Adrenal gland (tissue), 12 donors: ENCODE data around the gene KIAA1614. TPM values are rescaled to one million over a fixed set of nuclear protein-coding genes. Genes with fewer than 3 reads are reported as not detected.

ENCODE experiments used
- DNase-seq, 7 donors: peaks; one replicate each; pipeline ENCODE4 v3.0.0-alpha.2; 2019 to 2020
- H3K27ac ChIP-seq, 5 donors: fragments of 200-600 bp; sonication (generic) in 4 of 5; 1 replicate in 3 of 5; 2 replicates in 2 of 5; pipeline versions ENCODE4 v1.5.1 to v1.8.0; 2016 to 2020; ENCODE audit warnings: mild to moderate bottlenecking in 1 of 5
- H3K27me3 ChIP-seq: fragments of 200-600 bp; 2 replicates; pipeline ENCODE4 v1.8.0; 2021
- H3K36me3 ChIP-seq, 2 donors: fragments of 200-600 bp; replicated peaks in 1 of 2; 1 replicate in 1 of 2; 2 replicates in 1 of 2; pipeline versions ENCODE4 v1.5.1 to v1.8.0; 2018 to 2022
- H3K4me1 ChIP-seq, 2 donors: fragments of 200-600 bp; replicated peaks in 1 of 2; 1 replicate in 1 of 2; 2 replicates in 1 of 2; pipeline versions ENCODE4 v1.5.1 to v1.8.0; 2018 to 2021
- H3K4me3 ChIP-seq, 4 donors: fragments of 200-600 bp; sonication (generic) in 3 of 4; one replicate each; pipeline ENCODE4 v1.5.1; 2016 to 2018
- H3K9me3 ChIP-seq, 3 donors: fragments of 200-600 bp; sonication (generic) in 1 of 3; replicated peaks in 1 of 3; 1 replicate in 2 of 3; 2 replicates in 1 of 3; pipeline versions ENCODE4 v1.5.1 to v1.8.0; 2016 to 2021
- POLR2A ChIP-seq, 2 donors: fragments of 450-650 bp; IDR thresholded peaks; one replicate each; pipeline ENCODE4 v1.6.1; 2017; ENCODE audit warnings: antibody characterized with exemption in 2 of 2, mild to moderate bottlenecking in 2 of 2, moderate library complexity in 1 of 2
- WGBS, 4 donors: extraction: QIAGEN DNeasy Blood & Tissue Kit in 2 of 4; methylation state at CpG; one replicate each; pipeline versions ENCODE4 v1.1.5 to v1.1.7; 2013 to 2017; 5-methylcytosine and 5-hydroxymethylcytosine counted together
- intact Hi-C, 2 donors: fragments of 100-400 bp; cut with DNase I; formaldehyde crosslinking; loops; one replicate each; pipeline versions ENCODE4 v1.14.1 to v1.15.0; 2022 to 2023
- polyA plus RNA-seq, 3 donors: library from polyadenylated mRNA; stranded (reverse); fragments of 200-250 nt in 2 of 3; fragments of 350-450 nt in 1 of 3; fragmentation: Illumina TruSeq in 1 of 3; extraction: RNeasy Lipid Tissue Mini Kit (QIAGEN cat#74804) in 1 of 3; gene quantifications; one replicate each; pipeline ENCODE4 v1.2.3, GENCODE V29; 2013 to 2014
- total RNA-seq, 9 donors: library from RNA; depleted of rRNA in 4 of 9; stranded (reverse); fragments of >200 nt in 4 of 9; fragments of 120-200 nt in 1 of 9; fragmentation: NEBNext Ultra II Directional in 1 of 9; extraction: Animal tissue kit (Norgen Biotek cat#: 25700) in 1 of 9; gene quantifications; one replicate each; pipeline versions ENCODE4 v1.1.0 to v1.2.4, GENCODE V29; 2013 to 2023
- TF ChIP-seq, protein P1 (sequence below), 6 experiments: fragments of 450-650 bp in 4 of 6; fragments of 200-600 bp in 2 of 6; sonication (generic) in 1 of 6; IDR thresholded peaks; 1 replicate in 5 of 6; 2 replicates in 1 of 6; pipeline versions ENCODE4 v1.5.1 to v1.8.0; 2016 to 2021; ENCODE audit warnings: antibody characterized with exemption in 6 of 6, mild to moderate bottlenecking in 2 of 6, moderate library complexity in 1 of 6
- donor health status: healthy with polysubstance abuse.
- donor health status: Bipolar disorder and iron deficiency.
- donor health status: DM: yes; HTN: yes; CAD: no.
- donor health status: DM: no; HTN: no; CAD: no.
- donor health status: DM: no; HTN: no; CAD: no.
- donor health status: DM: yes; HTN: yes; CAD: no.

The KIAA1614 gene
- total and polyA plus RNA-seq, 12 donors: 0.18 to 6.9 (median 1.2) TPM

DNA sequence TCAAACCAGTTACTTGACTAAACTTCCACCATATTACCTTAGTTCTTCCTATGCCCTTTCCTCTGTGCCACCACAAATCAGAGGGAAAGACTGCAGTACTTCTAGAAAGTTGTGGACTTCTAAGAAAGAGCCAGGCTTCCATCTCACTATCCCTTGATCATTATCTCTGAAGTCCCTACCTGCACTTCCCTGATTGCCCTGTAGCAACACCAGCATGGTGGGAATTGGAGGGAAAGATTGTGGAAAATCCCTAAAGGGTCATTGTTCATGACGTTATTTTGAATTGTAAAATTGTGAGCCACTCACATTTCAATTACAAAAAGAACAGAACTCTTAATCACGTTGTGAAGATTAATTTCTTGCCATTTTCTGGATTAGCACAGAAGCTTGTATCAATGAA lies 23.4 kb upstream of the KIAA1614 start:
- no peaks in the 10 kb centered on the region for H3K9me3 ChIP-seq
- H3K4me1 ChIP-seq: no peaks in the 10 kb centered on the region
- WGBS, 4 donors: 81 to 88% (median 86%) methylated on average over 2 of the region's 2 CpGs
- no peak for DNase-seq
- H3K27ac ChIP-seq: no peak overlapping the region
- no peak overlapping the region for H3K4me3 ChIP-seq
- H3K36me3 ChIP-seq: peaks cover 0 to 6% of the 10 kb centered on the region in 2 donors
- intact Hi-C loops: no loop called here
- no peaks in the 10 kb centered on the region for H3K27me3 ChIP-seq
- no peak for TF ChIP-seq POLR2A (IDR thresholded peaks at IDR 0.05)
- TF ChIP-seq, protein P1, sequence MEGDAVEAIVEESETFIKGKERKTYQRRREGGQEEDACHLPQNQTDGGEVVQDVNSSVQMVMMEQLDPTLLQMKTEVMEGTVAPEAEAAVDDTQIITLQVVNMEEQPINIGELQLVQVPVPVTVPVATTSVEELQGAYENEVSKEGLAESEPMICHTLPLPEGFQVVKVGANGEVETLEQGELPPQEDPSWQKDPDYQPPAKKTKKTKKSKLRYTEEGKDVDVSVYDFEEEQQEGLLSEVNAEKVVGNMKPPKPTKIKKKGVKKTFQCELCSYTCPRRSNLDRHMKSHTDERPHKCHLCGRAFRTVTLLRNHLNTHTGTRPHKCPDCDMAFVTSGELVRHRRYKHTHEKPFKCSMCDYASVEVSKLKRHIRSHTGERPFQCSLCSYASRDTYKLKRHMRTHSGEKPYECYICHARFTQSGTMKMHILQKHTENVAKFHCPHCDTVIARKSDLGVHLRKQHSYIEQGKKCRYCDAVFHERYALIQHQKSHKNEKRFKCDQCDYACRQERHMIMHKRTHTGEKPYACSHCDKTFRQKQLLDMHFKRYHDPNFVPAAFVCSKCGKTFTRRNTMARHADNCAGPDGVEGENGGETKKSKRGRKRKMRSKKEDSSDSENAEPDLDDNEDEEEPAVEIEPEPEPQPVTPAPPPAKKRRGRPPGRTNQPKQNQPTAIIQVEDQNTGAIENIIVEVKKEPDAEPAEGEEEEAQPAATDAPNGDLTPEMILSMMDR (IDR thresholded peaks at IDR 0.05): no peak

DNA sequence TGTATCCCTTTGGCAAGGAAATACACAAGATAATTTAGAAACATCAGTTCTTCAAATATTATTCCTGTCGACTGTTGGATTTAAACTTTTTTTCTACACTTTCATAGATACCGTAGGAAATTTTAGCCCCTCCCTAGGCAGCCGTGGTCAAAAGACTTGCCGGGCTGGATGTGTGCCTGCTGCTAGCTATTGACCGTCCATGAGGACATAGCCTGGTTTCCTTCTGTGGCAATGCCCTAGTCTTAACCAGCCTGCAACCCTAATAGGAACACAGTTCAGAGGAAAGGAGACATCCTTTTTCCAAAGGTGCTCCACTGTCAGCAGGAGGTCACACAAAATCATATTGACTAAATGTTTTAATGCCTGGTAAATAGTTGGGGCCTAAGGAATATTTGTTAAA lies 20.4 kb upstream of the KIAA1614 start:
- no peak for DNase-seq
- no peak for TF ChIP-seq POLR2A (IDR thresholded peaks at IDR 0.05)
- TF ChIP-seq, protein P1 (IDR thresholded peaks at IDR 0.05): no peak
- WGBS, 4 donors: 91 to 94% (median 93%) methylated on average over 5 of the region's 5 CpGs
- H3K4me3 ChIP-seq: no peak overlapping the region
- no peaks in the 10 kb centered on the region for H3K4me1 ChIP-seq
- intact Hi-C loops: loop anchor here in 1 of 2 donors (10.0 kb wide), 1 partner anchor 273 kb away; no protein-coding TSS in a partner anchor
- H3K27me3 ChIP-seq: no peaks in the 10 kb centered on the region
- no peak overlapping the region for H3K27ac ChIP-seq
- no peaks in the 10 kb centered on the region for H3K36me3 ChIP-seq
- no peaks in the 10 kb centered on the region for H3K9me3 ChIP-seq

DNA sequence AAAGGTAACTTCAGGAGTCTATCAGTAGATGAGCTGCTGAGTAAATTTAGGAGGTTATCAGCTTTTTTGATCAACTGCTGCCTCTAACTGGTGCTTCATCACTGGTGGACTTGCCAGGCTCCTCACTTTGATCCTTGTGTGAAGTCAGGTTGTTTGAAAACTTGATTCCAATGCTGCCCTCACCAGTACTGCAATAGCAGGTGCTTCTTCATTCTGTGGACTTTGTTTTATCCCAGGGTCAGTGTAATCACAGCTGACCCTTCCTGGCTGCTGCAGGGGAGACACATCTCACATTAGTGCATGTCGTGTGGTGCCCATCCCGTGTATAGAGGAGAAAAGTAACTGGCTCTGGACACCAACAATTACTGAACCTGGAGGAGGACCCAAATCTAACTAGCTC lies 20.0 kb upstream of the KIAA1614 start:
- Histone ChIP-seq H3K36me3 (no peaks in the 10 kb centered on the region), H3K4me3 (no peak overlapping the region), H3K27ac (no peak overlapping the region), H3K27me3 (no peaks in the 10 kb centered on the region), H3K4me1 (no peaks in the 10 kb centered on the region), H3K9me3 (no peaks in the 10 kb centered on the region)
- TF ChIP-seq POLR2A (IDR thresholded peaks at IDR 0.05): no peak
- TF ChIP-seq, protein P1 (IDR thresholded peaks at IDR 0.05): no peak
- intact Hi-C loops: loop anchor here in 1 of 2 donors (10.0 kb wide), 1 partner anchor 272 kb away; no protein-coding TSS in a partner anchor
- 79 to 92% (median 91%) methylated on average over 2 of the region's 2 CpGs for WGBS, 4 donors
- no peak for DNase-seq

DNA sequence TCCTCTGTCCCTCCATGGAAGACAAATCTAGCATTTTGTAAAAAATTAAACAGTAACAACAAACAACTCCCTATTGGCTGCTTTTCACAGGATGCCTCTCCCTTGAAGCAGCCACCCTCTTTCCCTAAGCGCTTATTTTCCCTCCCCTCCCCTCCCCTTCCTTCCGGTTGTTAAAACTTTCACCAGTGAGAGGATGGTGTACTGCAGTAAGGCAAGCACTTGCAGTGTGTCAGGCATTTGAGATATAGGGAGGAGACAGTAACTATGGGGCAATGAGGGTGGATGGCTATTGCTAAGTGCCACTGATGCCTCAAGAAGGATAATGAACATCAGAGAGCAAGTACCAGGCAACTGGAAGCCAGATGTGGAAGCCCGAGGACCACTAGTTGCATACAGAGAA lies 19.1 kb upstream of the KIAA1614 start:
- TF ChIP-seq POLR2A (IDR thresholded peaks at IDR 0.05): no peak
- TF ChIP-seq, protein P1 (IDR thresholded peaks at IDR 0.05): no peak
- intact Hi-C loops: loop anchor here in 1 of 2 donors (10.0 kb wide), 1 partner anchor 271 kb away; no protein-coding TSS in a partner anchor
- H3K9me3 ChIP-seq: no peaks in the 10 kb centered on the region
- no peaks in the 10 kb centered on the region for H3K36me3 ChIP-seq
- H3K27me3 ChIP-seq: no peaks in the 10 kb centered on the region
- H3K4me1 ChIP-seq: no peaks in the 10 kb centered on the region
- no peak overlapping the region for H3K27ac ChIP-seq
- 69 to 89% (median 74%) methylated on average over 3 of the region's 3 CpGs for whole genome bisulfite sequencing, 4 donors
- no peak for DNase-seq
- no peak overlapping the region for H3K4me3 ChIP-seq
